Measurements from ENCODE around the gene TCTN2. TPM values are rescaled to one million over a fixed set of nuclear protein-coding genes. Genes with fewer than 3 reads are reported as not detected.

The TCTN2 gene
- total RNA-seq, 1 experiment from 2014 or later, result 14.7 TPM

GRCh38 chr12:123705935-123706334 lies 35.0 kb downstream of the TCTN2 start:
- Histone ChIP-seq H3K4me1 (ENCODE audit: control insufficient read depth, insufficient read depth, low read length) (no peaks in the 10 kb centered on the region), H3K9me3 (ENCODE audit: control insufficient read depth, insufficient read depth, low read depth, low read length) (no peaks in the 10 kb centered on the region), H3K27me3 (ENCODE audit: control insufficient read depth, insufficient read depth, low read length) (no peaks in the 10 kb centered on the region), H3K27ac (ENCODE audit: low read length) (no peak overlapping the region), H3K36me3 (ENCODE audit: control insufficient read depth, insufficient read depth, low read length) (no peaks in the 10 kb centered on the region), H3K4me3 (ENCODE audit: low read depth in 2 of 2, low read length in 2 of 2) (no peak overlapping the region)
- intact Hi-C loops (cut with micrococcal nuclease; ENCODE audit: unreplicated experiment), result no loop called here
- ChIA-PET POLR2A (no interaction called here), CTCF (no interaction called here)
- no TSS peak for BruUV-seq (replicated peaks)
- ATAC-seq (no peak), DNase-seq (ENCODE audit: low read depth, low spot score) (no peak)
- TF ChIP-seq POLR2AphosphoS5 (IDR thresholded peaks at IDR 0.05; ENCODE audit: low read depth, low read length) (no peak), TCF7L2 (IDR thresholded peaks at IDR 0.05; ENCODE audit: low read depth, low read length) (no peak), CTCF (IDR thresholded peaks at IDR 0.05) (no peak), SIN3A (IDR thresholded peaks at IDR 0.05; ENCODE audit: borderline replicate concordance, insufficient read depth, low read depth, low read length) (no peak), REST (IDR thresholded peaks at IDR 0.05; ENCODE audit: insufficient read depth in 1 of 2, low read depth in 2 of 2, low read length in 1 of 2) (no peak)
- in situ Hi-C loops (cut with HindIII; ENCODE audit: low pct_unique_long_range_greater_than_20kb, low sequenced_read_pairs), result no loop called here

GRCh38 chr12:123707466-123707865 lies 36.6 kb downstream of the TCTN2 start:
- no peaks in the 10 kb centered on the region for H3K9me3 ChIP-seq (ENCODE audit: control insufficient read depth, insufficient read depth, low read depth, low read length)
- CTCF ChIA-PET, result no interaction called here
- no TSS peak for BruUV-seq (replicated peaks)
- no peak overlapping the region for H3K27ac ChIP-seq (ENCODE audit: low read length)
- TF ChIP-seq SIN3A (IDR thresholded peaks at IDR 0.05; ENCODE audit: borderline replicate concordance, insufficient read depth, low read depth, low read length), result no peak
- no peak for TF ChIP-seq TCF7L2 (IDR thresholded peaks at IDR 0.05; ENCODE audit: low read depth, low read length)
- TF ChIP-seq CTCF (IDR thresholded peaks at IDR 0.05), result no peak
- no peak for TF ChIP-seq REST (IDR thresholded peaks at IDR 0.05; ENCODE audit: insufficient read depth in 1 of 2, low read depth in 2 of 2, low read length in 1 of 2)
- no peak for TF ChIP-seq POLR2AphosphoS5 (IDR thresholded peaks at IDR 0.05; ENCODE audit: low read depth, low read length)
- H3K27me3 ChIP-seq (ENCODE audit: control insufficient read depth, insufficient read depth, low read length), result no peaks in the 10 kb centered on the region
- in situ Hi-C loops (cut with HindIII; ENCODE audit: low pct_unique_long_range_greater_than_20kb, low sequenced_read_pairs) (no loop called here), intact Hi-C loops (cut with micrococcal nuclease; ENCODE audit: unreplicated experiment) (no loop called here)
- DNase-seq (ENCODE audit: low read depth, low spot score) (no peak), ATAC-seq (no peak)
- H3K36me3 ChIP-seq (ENCODE audit: control insufficient read depth, insufficient read depth, low read length), result no peaks in the 10 kb centered on the region
- H3K4me1 ChIP-seq (ENCODE audit: control insufficient read depth, insufficient read depth, low read length), result no peaks in the 10 kb centered on the region
- H3K4me3 ChIP-seq (ENCODE audit: low read depth in 2 of 2, low read length in 2 of 2), result no peak overlapping the region
- POLR2A ChIA-PET, result no interaction called here
